Renal pelvis (tissue), 4 donors: ENCODE results near the gene KCNJ18. TPM values are rescaled to one million over a fixed set of nuclear protein-coding genes. Genes with fewer than 3 reads are reported as not detected.
A peak's percentile ranks its signal among the peaks of the same experiment; 100 is the strongest.
"Not testable (repeated sequence)": the region's sequence is repeated elsewhere in the genome, so short reads cannot be mapped to it uniquely, and the experiment has no call there.

Experiments
- DNase-seq: peaks from one replicate; pipeline ENCODE4 v3.0.0-alpha.2; 2013
- polyA plus RNA-seq, 3 donors: library from polyadenylated mRNA; unstranded; fragments of 120-200 nt; gene quantifications; one replicate each; pipeline ENCODE4 v1.2.1, GENCODE V29; 2013; ENCODE audit not compliant: insufficient read length in 3 of 3

Gene KCNJ18
- polyA plus RNA-seq, 3 donors: not detected

DNA sequence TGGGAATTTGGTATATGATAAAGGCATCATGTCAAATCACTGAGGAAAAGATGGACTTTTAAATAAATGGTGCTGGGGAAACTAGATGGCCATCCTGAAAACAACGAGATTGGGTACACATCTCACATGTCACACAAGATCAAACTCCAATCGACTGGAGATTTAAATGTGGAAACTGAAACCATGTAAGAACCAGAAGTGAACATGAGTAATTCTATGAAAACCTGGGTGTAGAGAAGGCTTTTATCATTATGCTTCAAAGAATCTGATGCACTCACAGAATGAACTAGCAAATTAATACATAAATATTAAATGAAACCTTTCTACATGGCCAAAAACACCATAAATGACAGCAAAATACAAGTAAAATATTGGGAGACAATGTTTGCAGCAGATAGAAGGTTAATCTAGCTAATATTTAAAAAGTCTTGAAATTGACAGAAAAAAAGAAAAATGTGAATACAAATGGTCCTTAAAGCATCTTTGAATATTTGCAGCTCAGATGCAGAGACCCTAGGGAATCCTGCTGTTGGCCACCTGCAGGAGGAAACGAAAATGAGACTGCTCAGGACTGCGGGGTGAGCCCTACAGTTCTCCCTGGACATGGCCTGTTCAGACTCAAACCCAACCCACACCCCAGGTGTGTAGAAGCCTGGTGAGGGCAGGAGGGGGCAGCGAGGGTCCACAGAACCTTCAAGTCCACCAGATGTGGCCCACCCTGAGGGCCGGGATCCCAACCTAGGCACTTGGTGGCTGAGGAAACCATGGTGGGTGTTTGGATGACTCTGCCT is 32.1 kb downstream of the KCNJ18 start:
- not testable (repeated sequence) for DNase-seq

DNA sequence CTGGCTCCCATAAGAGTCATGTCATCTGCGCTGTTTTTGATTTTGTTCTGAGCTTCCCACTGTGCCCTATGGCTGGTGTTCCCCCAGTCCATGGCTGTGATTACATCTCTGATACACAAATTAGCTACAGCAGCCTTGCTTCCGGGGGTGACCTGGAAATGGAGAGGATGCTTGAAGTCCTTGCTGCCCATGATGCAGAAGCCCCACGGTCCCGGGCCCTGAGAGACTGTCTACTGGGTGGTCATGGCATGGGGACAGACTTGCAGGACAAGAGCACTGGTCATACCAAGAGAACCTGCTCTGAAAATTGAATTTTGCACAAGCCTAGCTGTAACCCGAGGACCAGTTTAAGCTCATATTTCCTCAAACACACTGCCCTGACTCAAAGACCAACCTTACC is 38.8 kb downstream of the KCNJ18 start:
- DNase-seq: not testable (repeated sequence)

DNA sequence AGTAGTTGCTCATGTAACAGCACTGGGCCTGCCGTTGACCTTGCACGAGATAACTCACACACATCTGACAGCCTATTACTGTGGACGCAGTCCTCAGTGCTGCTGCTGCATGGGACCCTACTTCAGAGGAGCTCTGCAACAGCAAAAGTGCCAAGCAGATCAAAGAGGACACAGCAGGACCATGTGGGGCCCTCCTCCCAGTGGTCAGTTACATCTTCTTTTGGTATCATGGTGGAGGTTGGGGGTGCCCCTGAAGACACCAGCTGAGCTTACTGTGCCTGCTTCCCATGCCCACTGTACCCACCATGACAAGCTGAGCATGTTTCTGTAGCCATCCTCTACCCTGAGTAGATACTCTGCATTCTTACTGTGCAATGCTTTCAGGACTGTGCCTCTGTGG is 41.6 kb downstream of the KCNJ18 start:
- not testable (repeated sequence) for DNase-seq

DNA sequence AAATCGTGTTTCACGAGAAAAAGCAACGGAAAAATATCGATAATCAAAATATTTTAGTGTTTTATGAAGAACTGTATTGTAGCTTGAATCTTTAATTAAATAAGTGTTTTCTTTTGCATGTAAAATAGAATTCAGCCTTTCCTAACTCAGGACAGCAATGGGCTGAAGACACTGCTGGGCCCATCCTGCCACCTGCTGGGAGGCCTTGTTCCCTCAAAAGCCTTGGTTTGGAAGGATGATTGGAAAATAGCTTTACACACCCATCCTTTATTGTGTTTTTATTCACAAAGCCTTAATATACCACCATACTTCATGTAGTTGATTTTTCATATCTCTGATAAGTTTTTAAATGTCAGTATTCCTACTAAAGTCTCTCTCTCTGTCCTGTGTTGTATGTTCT is 43.5 kb downstream of the KCNJ18 start:
- DNase-seq: not testable (repeated sequence)

DNA sequence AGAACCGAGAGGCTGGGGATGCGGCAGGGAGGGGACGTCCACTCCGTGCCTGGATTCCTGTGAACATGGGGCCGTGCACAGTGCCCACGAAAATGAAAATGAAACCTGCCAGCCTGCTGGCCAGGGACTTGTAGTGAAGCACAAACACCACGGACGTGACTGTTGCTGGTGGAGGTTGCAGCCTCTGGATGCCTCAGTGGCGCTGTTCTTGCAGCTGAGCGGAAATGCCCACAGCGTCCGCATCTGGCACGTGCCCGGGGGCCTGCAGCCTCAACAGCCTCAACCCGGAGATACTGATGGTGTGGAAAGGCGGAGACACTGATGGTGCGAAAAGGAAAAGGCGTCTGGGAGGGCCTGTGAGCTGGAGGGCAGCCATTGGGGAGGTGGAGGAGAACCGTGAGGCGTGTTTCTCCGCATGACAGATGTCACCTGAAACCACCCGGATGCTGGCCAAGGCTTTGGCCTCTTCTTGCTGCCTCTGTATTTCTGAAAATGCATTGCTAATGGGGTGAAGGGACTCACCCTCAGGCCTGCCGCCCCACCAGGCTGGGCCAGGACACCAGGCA is 44.8 kb downstream of the KCNJ18 start:
- DNase-seq: peak; percentile 1

DNA sequence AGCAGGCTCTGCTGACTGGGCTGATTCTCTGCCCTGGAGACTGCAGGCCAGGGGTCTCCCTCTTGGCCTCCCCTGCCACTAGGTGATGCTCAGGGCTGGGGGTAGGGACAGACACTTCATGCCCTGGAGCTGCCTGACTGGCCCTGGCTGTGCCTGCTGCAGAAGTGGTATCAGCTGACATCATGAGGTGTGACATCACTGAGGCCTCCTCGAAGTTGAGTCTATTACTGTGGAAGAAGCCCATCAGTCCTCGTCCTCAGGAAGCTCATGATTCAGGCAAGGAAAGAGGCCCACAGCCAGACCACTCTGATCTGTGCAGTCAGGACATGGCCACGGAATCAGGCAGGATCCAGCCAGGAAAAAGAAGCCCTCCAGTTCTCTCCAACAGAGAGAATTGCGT is 45.9 kb downstream of the KCNJ18 start:
- DNase-seq: not testable (repeated sequence)

DNA sequence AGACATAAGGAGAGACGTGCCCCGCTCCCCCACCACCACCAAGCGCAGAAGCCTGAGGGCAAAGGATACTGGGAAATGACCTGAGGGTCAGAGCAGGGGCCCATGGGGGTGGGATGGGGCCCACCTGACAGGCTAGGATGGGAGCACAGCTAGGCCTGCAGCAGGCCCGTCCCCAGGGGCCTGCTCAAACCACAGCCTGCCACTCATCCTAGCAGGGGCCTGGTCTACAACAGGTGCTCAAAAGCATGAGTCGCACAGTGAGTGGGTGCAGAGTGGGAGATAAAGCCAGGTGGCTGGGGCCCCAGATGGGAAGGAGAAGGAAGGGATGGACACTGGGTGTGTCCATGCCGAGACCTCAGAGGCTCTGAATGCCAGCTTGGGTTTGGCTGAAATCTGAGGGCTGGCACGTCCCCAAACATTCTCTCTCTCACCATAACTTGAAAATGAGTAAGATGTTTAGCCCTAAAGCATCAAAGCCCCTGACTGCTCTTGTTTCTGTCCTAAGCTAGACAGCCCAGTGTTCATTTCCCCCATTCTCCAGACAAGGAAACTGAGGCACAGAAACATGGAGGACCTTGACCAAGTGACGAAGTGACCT is 46.7 kb downstream of the KCNJ18 start:
- DNase-seq: not testable (repeated sequence)

DNA sequence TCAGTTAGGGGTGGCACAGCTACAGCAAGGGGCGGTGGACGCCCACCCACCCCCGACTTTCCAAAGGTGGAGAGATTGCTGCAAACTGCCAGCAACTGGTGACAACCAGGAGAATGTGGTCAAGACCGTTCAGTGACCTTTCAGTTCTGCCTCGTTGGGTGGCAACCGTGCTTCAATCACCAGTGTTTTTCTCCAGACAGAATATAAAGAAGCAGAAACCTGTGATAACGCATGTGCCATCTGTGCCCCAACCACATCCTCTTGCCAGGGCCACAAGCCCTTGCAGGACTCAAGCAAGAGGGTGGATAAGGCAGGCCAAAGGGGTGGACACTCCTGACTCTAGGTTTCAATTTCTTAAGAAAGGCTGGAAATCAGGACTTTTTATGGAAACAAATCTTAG is 47.2 kb downstream of the KCNJ18 start:
- not testable (repeated sequence) for DNase-seq

DNA sequence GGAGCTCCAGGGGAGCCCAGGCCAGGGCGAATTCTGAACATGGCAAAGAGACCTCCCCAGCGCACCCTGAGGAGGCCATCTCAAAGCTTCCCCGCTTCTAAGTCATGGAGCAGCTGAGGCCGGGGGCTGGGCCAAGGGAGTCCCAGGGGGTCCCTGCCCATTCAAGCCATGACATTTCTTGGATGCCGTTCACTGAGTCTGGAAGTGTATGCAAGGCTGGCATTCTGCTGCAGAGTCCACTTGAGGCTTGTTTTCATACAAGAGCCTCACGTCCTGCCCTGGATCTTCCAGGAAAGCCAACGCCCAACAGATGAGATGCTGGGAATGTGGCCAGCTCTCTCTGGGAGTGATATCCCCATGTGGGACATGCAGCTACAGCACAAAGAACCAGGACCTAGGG is 48.5 kb downstream of the KCNJ18 start:
- DNase-seq: not testable (repeated sequence)

DNA sequence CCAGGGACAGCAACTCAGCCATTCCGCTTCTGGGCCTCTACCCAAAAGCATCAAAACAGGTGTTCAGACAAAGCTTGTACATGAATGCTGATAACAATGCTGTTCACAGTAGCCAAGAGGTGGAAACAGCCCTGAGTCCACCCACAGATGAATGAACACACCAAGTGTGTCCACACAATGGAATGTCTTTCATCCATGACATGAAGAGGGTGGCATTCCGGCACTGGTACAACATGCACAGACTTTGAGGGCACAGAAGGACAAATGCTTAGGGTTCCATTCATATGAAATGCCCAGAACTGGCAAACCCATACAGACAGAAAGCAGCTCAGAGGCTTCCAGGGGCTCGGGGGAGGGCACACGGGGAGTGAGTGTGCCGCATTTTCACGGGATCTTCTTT is 49.2 kb downstream of the KCNJ18 start:
- not testable (repeated sequence) for DNase-seq

DNA sequence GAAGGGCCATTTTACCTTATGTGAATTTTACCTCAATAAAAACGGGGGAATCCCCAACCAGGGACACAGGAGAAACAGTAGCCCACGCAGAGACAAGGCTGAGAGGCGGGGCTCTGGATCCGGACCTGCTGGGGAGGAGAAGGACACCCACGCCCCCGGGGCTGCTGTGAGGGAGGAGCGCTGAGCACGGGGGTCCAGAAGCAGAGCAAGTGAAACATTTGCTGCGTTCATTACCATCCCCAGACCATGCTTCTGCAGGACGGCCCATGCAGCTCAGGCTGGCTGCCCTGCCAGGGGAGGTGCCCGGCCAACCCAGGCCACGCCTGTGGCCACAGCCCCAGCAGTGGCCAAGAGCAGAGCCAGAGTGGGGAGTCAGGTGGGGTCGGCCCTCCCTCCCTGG is 50.0 kb downstream of the KCNJ18 start:
- DNase-seq: no peak

DNA sequence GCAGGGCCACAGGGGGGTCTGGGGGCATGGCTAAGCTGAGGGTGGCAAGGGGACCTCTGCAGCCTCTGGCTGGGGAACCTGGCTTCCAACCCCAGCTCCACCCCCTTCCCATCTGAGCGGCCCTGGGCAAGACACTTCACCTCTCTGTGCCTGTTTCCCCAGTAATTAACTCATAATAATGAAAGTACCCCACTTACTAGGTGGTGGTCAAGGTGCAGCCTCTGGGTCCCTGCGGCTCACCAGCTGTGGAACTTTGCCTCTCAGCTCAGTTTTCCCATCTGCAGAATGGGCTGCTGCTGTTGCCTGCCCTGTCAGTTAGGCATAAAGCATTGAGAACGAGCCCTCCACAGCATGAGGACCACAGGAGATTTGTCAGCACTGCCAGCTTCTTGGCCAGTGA is 51.8 kb downstream of the KCNJ18 start:
- DNase-seq: not testable (repeated sequence)

DNA sequence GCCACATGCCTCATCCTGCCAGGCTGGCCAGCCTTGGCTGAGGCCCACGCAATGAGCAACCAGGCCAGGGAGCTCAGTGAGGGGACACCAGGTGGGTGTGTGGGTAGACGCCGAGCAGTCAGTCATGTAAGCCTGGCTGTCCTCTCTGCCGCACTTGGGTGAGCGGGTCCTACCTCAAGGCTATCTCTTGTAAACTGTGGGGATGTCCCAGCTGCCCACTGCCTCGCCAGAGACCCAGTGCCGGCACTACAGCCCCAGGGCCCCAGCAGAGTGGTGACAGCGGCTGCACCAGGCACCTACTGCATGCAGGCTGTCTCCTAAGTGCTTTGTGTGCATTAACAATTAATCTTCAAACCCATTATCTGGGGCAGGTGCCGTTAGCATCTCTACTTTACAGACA is 52.3 kb downstream of the KCNJ18 start:
- DNase-seq: not testable (repeated sequence)

DNA sequence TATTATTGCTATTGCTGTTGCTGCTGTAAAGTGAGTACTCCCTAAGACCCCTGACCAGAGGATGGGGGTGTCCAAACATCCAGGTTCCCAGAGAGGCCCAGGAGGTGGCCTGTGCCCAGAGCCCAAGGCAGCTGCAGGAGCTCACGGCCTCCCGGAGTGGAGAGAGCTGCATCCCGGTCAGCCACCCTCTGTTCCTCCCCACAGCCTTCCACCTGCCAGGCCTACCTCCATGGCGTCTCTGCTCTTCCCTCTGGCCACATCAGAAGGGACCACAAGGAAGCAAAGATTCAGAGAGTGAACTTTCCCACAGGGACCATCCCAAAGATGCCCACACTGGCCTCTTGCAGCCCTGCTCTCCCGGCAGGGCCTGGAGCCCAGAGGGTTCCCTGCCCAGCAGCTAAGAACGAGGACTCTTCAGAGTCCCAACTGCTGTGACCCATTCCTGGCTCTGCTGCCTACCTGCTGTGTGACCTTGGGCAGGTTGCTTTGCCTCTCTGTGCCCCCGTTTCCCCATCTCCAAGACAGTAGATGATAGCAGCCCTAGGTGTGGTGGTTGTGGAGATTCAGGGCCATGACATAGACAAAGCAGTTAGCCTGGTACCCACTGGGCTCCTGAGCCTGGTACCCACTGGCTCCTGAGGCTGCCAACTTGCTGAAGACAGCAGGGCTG is 53.2 kb downstream of the KCNJ18 start:
- not testable (repeated sequence) for DNase-seq

DNA sequence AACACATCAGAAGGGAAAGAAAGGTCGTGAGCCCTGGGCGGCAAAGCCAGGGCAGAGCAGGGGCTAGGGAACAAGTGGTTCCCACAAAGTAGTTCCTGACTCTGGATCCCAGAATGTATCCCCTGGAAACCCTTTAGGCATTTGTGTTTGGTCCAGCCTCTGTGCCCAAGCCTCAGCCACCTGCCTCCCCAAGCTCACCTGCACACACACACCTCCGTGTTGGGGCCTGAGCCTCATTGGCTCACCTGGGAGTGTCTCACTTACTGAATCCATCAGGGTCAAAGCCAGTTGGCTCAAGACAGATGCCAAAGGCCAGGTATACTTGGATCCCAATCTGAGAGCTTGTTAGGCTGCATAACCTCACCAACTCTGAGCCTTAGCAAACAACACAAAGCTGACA is 54.1 kb downstream of the KCNJ18 start:
- DNase-seq: not testable (repeated sequence)

DNA sequence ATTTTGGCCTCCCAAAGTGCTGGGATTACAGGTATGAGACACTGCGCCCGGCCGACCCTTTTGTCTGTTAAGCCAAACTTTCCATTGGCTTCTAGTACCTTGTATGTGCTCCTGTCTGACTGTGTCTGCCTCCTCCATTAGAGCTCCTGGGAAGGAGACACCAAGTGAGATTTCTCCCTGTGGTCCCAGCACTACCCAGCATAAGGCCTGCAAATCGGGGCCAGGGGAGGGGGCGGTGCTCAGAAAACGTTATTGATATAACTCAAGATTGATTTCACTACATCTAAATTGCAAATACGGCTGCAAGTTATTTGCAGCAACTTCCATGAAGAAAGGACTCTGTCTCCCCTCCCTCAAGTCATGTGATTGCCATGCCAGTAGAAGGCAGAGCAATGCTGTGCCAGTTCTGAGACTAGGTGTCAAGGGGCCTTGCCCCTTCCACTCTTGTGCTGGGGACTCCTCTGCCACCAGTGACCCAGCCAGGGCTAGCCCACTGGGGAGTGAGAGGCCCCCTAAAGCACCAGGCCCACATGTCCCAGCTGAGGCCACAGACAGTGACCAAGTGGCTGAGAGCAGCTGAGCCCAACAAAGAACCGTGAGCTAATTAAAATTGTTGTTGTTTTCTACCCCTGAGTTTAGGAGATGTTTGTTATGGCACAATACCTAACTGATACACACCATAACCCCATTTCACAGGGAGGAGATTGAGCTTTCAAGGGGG is 55.0 kb downstream of the KCNJ18 start:
- DNase-seq: not testable (repeated sequence)

DNA sequence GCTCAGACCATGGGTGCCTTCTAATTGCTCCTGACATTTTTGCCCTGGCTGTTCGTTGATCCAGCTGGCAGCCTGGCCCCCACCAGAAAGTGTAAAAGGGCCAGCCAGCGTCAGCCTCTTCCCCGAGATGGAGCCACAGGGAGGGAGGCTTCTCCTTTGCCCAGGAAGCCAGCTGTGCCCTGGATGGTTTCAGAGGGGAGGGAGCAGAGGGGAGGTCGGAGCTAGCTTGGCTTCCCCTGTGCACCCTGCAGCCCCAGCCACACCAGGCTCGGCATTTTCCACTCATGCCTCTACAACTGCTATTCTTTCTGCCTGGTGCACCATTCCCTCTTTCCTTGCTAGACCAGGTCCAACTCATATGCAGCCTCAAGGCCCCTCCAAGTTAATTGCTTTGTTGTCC is 56.4 kb downstream of the KCNJ18 start:
- not testable (repeated sequence) for DNase-seq

DNA sequence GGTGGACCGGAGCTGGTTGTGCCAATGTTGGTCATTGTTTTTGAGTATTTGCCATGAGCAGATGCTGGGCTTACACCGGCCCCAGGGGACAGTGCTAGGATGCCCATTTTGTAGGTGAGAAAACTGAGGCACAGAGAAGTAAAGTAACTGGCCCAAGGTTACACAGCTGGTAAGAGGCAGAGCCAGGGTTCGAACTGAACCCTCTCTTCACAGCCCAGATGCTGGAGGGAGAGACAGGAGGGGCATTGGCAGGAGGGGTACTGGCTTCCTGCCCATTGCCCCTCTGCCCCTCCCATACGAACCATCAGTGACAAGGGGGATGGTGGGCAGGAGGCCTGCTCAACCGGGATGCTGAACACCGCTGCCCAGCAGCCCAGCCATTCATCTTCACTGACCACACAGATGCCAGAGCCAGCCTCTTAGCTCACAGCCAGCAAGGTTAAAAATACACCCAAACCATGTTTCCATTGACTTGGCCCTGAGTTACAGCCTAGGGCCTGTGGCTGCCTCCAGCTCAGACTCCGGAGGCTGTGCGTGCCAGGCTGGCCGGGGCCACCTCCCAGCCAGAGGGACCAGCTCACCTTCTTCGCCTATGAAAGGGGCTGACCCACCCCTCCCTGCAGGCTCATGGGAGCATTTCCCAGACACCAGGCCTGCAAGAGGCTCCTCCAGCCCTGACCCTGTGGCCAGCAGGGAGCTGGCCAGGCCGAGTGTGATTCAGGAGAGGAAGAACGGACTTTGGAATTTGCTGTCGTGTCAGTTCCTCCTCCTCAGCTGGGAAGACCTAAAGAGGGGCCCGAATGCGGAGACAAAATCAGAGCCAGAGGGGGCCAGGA is 57.6 kb downstream of the KCNJ18 start:
- DNase-seq: not testable (repeated sequence)

DNA sequence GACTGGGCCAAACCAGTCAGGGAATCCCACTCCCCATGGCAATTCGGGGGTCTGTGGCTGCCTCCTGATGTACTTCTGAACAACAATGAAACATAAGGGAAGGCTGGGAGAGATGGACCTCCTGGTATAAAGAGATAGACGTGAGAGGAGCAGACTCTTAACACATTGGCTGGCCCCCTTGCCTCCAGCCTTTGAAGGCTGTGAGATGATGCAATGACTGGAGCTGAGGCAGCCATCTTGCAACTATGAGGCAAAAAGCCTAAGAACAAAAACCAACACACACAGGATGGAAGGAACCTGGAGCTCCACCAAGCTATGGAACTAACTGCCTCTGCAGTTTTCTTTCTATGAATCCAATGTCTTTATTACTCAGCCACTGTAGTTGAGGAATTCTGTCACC is 58.8 kb downstream of the KCNJ18 start:
- not testable (repeated sequence) for DNase-seq
